Neural cell (in vitro differentiated cells): ENCODE data around the gene CCDC106. TPM values are rescaled to one million over a fixed set of nuclear protein-coding genes. Genes with fewer than 3 reads are reported as not detected.

Experiments used
- H2AFZ ChIP-seq: fragments of 200-600, 300-800 bp; sonication (generic), shearing (Covaris generic); 2 replicates; pipeline ENCODE4 v1.6.0; 2014; ENCODE audit warnings: low read depth, mild to moderate bottlenecking, antibody characterized with exemption, low read length, moderate library complexity
- H3F3A ChIP-seq: fragments of 200-600 bp; shearing (Covaris generic); 2 replicates; pipeline ENCODE4 v1.6.1; 2016; ENCODE audit warnings: mild to moderate bottlenecking, moderate library complexity, mixed read lengths, antibody characterized with exemption, low read length; ENCODE audit not compliant: insufficient read depth, poor library complexity, severe bottlenecking
- H3K27ac ChIP-seq: fragments of 200-600, 300-800 bp; sonication (generic), shearing (Covaris generic); 2 replicates; pipeline ENCODE4 v1.5.1; 2014; ENCODE audit warnings: mild to moderate bottlenecking, low read length, moderate library complexity
- H3K27me3 ChIP-seq: fragments of 300-800, 200-600 bp; sonication (generic), shearing (Covaris generic); 2 replicates; pipeline ENCODE4 v1.6.0; 2014; ENCODE audit warnings: mild to moderate bottlenecking, low read depth, low read length, moderate library complexity; ENCODE audit not compliant: insufficient read depth
- H3K36me3 ChIP-seq: fragments of 300-800, 200-600 bp; sonication (generic), shearing (Covaris generic); 2 replicates; pipeline ENCODE4 v1.5.1; 2014; ENCODE audit warnings: mild to moderate bottlenecking, antibody characterized with exemption, low read length, moderate library complexity; ENCODE audit not compliant: insufficient read depth
- H3K4me2 ChIP-seq: fragments of 300-800, 200-600 bp; sonication (generic), shearing (Covaris generic); 2 replicates; pipeline ENCODE4 v1.6.0; 2014; ENCODE audit warnings: mild to moderate bottlenecking, low read length
- H3K4me3 ChIP-seq: fragments of 300-800, 200-600 bp; sonication (generic), shearing (Covaris generic); 2 replicates; pipeline ENCODE4 v1.5.1; 2014; ENCODE audit warnings: mild to moderate bottlenecking, low read length, moderate library complexity
- H3K79me2 ChIP-seq: fragments of 200-600 bp; shearing (Covaris generic); replicated peaks from 2 replicates; pipeline ENCODE4 v1.6.0; 2014; ENCODE audit warnings: mild to moderate bottlenecking, low read length, moderate library complexity; ENCODE audit not compliant: insufficient read depth
- H3K9ac ChIP-seq: fragments of 300-800, 200-600 bp; sonication (generic), shearing (Covaris generic); 2 replicates; pipeline ENCODE4 v1.6.1; 2016; ENCODE audit warnings: mild to moderate bottlenecking, low read length, mixed read lengths
- H3K9me2 ChIP-seq: fragments of 200-600 bp; shearing (Covaris generic); 2 replicates; pipeline ENCODE4 v1.6.1; 2016; ENCODE audit warnings: mild to moderate bottlenecking, low read length, mixed read lengths; ENCODE audit not compliant: insufficient read depth
- H3K9me3 ChIP-seq: fragments of 200-600, 300-800 bp; sonication (generic), shearing (Covaris generic); 2 replicates; pipeline ENCODE4 v1.6.1; 2016; ENCODE audit warnings: mild to moderate bottlenecking, mixed run types, low read length, moderate library complexity, mixed read lengths
- H4K20me1 ChIP-seq: fragments of 200-600 bp; shearing (Covaris generic); 2 replicates; pipeline ENCODE4 v1.6.1; 2016; ENCODE audit warnings: mild to moderate bottlenecking, mixed run types; ENCODE audit not compliant: insufficient read depth
- CTCF ChIP-seq: fragments of 450-650 bp; IDR thresholded peaks from 2 replicates; pipeline ENCODE4 v1.5.1; 2014; ENCODE audit warnings: antibody characterized with exemption, mild to moderate bottlenecking, moderate library complexity; ENCODE audit not compliant: poor library complexity, severe bottlenecking
- EP300 ChIP-seq: fragments of 450-650 bp; conservative IDR thresholded peaks from 2 replicates; pipeline ENCODE4 v1.6.1; 2014; ENCODE audit warnings: antibody characterized with exemption, mild to moderate bottlenecking, moderate library complexity; ENCODE audit not compliant: poor library complexity, severe bottlenecking
- EZH2 ChIP-seq: fragments of 200-600, 300-800 bp; shearing (Covaris generic), sonication (generic); IDR thresholded peaks from 2 replicates; pipeline ENCODE4 v1.6.1; 2014; ENCODE audit warnings: antibody characterized with exemption, low read length, borderline replicate concordance, mild to moderate bottlenecking; ENCODE audit not compliant: insufficient read depth, poor library complexity, severe bottlenecking
- MXI1 ChIP-seq: fragments of 450-650 bp; conservative IDR thresholded peaks from 2 replicates; pipeline ENCODE4 v1.6.1; 2014; ENCODE audit warnings: antibody characterized with exemption, mild to moderate bottlenecking; ENCODE audit not compliant: poor library complexity, severe bottlenecking
- POLR2AphosphoS5 ChIP-seq: IDR thresholded peaks from 2 replicates; pipeline ENCODE4 v1.6.1; 2012
- RAD21 ChIP-seq: fragments of 450-650 bp; conservative IDR thresholded peaks from 2 replicates; pipeline ENCODE4 v1.6.1; 2014; ENCODE audit warnings: antibody characterized with exemption, mild to moderate bottlenecking, moderate library complexity
- REST ChIP-seq: IDR thresholded peaks from 2 replicates; pipeline ENCODE4 v1.6.1; 2012; ENCODE audit warnings: borderline replicate concordance
- SMC3 ChIP-seq: fragments of 450-650 bp; conservative IDR thresholded peaks from 2 replicates; pipeline ENCODE4 v1.6.1; 2014; ENCODE audit warnings: antibody characterized with exemption, mild to moderate bottlenecking, moderate library complexity; ENCODE audit not compliant: poor library complexity
- TAF1 ChIP-seq: IDR thresholded peaks from 2 replicates; pipeline ENCODE4 v1.6.1; 2012; ENCODE audit warnings: low read depth
- polyA plus RNA-seq: library from polyadenylated mRNA; depleted of rRNA; stranded (reverse); fragments of >200 nt; gene quantifications from 2 replicates; pipeline ENCODE4 v1.2.3, GENCODE V29; 2014

Gene CCDC106
- polyA plus RNA-seq, 1 donor from 2014 or later: 33.8 TPM

- Histone ChIP-seq H3K9me3 (no peaks in the 10 kb centered on the region), H3K4me2 (no peak overlapping the region), H3K9me2 (no peaks in the 10 kb centered on the region), H3K4me3 (no peak overlapping the region), H2AFZ (no peak overlapping the region), H3K27me3 (no peaks in the 10 kb centered on the region), H4K20me1 (no peaks in the 10 kb centered on the region), H3F3A (no peaks in the 10 kb centered on the region), H3K79me2 (peaks cover 40% of the 10 kb centered on the region), H3K27ac (no peak overlapping the region), H3K9ac (no peak overlapping the region), H3K36me3 (peaks cover 8% of the 10 kb centered on the region)
- TF ChIP-seq TAF1 (no peak), SMC3 (no peak), POLR2AphosphoS5 (no peak), MXI1 (no peak), EP300 (no peak), RAD21 (no peak), EZH2 (no peak), REST (no peak)
Observed at GRCh38 chr19:55681131-55682092, 33.4 kb downstream of the CCDC106 start.

GRCh38 chr19:55683449-55684261 is 35.6 kb downstream of the CCDC106 start:
- Histone ChIP-seq H3K36me3 (peaks cover 8% of the 10 kb centered on the region), H3K9ac (no peak overlapping the region), H3K79me2 (peaks cover 19% of the 10 kb centered on the region), H3K9me3 (no peaks in the 10 kb centered on the region), H3K27ac (no peak overlapping the region), H3K4me2 (no peak overlapping the region), H3K27me3 (no peaks in the 10 kb centered on the region), H3F3A (no peaks in the 10 kb centered on the region), H2AFZ (no peak overlapping the region), H3K4me3 (no peak overlapping the region), H4K20me1 (no peaks in the 10 kb centered on the region), H3K9me2 (no peaks in the 10 kb centered on the region)
- no peak for TF ChIP-seq TAF1
- no peak for TF ChIP-seq EZH2
- TF ChIP-seq POLR2AphosphoS5: no peak
- TF ChIP-seq EP300: no peak
- TF ChIP-seq RAD21: no peak
- no peak for TF ChIP-seq SMC3
- TF ChIP-seq CTCF: no peak
- TF ChIP-seq MXI1: no peak
- TF ChIP-seq REST: no peak
